SH-SY5Y (cell line): ENCODE results near the gene THRB.

Experiments
- GATA2 ChIP-seq: IDR thresholded peaks from 2 replicates; pipeline ENCODE4 v1.6.1; 2011; ENCODE audit warnings: mild to moderate bottlenecking, low read depth, low read length
- GATA3 ChIP-seq: IDR thresholded peaks from 2 replicates; pipeline ENCODE4 v1.6.1; 2011; ENCODE audit warnings: low read depth, mild to moderate bottlenecking, low read length, moderate library complexity

THRB gene

DNA sequence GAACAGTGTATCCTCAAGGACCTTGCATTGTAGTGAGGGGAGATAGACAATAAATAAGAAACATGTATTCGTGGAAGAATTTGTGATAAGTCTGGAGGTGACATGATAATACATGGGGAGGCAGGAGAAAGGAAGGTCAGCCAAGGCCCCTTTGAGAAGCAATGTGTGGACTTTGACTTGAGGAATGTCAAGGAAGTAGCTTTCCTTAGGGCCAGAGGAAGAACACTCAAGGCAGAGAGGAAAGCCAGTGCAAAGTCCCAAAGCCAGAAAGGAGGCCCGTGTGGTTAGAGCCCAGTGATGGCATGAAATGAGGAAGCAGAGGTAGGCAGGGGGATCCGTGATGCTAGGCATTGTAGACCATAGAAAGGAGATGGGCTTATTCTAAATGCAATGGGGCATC is 357.3 kb downstream of the THRB start:
- TF ChIP-seq GATA2 (no peak), GATA3 (no peak)

DNA sequence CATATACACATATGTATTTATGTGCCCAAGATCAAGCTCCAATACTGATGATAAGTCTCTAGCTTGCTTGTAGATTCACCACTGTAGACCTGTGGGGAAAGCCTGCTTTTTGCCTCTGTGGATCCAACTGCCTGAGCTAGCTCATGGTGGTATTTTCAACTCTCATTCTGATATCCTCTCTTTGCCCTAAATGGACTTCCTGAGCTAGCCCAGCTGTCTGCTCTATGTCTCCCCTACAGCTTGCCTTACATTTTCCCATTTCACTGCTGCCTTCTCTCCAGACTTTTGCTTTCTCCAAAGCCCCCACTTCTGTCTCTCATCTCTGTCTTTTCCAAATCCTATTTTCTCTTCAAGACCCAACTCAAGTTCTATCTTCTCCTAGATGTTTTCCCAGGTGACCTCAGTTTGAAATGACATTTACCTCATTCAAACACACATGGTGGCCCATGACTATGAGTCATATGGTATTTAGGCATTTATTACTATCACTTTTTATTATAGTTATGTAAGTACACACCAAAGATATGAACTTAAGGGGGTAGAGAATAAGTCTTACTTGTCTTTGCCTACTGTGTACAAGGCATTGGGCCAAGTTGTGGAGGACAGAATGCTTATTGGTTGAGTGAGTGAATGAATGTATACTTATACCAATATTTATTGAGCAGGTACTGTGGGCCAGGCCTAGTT is 357.9 kb downstream of the THRB start:
- no peak for TF ChIP-seq GATA3
- TF ChIP-seq GATA2 = no peak

DNA sequence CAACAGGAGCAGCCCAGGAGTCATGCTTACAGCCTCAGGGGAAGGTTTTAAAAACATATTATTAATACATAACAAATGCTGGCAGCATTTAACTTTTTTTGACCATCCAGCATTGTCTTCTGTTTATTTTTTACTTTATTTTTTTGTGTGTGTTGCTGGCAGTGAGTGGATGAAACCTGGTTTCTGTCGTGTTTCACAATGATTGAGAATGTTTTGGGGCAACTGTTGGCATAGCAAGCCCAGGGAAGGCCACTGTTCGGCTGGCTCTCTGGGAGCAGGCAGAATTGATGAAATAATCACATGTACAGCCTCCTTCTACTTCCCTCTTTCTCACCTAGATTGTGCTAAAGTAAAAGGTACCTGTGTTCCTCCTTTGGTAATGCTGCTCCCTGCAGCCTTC is 359.4 kb downstream of the THRB start:
- TF ChIP-seq GATA2 = no peak
- TF ChIP-seq GATA3 = no peak

DNA sequence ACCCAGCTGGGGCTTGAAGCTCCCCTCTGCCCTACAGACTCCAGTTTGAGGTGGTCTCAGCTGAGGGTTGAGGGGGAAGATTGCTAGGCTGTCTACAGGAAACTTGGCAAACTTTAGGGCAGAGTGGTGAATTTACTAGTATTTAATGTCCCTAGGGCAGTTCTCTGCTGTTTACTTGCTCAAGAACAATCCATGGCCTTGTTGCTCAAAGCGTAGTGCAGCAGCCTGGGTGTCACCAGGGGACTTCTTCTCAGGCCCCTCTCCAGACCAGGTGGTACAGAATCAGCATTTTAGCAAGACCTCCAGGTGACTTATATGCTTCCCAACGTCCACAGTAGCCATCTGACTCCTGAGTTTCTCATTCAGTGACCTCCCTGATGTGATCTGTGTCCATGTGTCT is 360.7 kb downstream of the THRB start:
- TF ChIP-seq GATA2 (no peak), GATA3 (no peak)

DNA sequence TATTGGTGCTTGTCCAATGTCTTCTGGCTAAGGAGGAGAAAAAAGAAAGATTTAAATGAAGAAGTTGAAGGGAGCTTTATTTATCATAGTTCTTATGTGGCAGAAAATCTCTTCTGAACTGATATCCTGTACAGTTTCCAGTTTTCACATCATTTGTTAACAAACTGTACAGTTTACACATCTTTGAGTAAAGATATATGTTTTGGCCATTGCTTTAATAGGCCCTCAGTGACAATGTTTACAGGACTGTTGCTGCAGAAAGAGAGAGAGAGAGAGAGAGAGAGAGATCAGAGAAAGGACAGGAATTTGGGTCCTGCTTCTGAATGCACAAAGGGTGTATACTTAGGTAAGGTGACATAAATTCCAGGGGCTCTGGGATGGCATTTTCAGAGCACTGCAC is 361.2 kb downstream of the THRB start:
- TF ChIP-seq GATA3 (no peak), GATA2 (no peak)

DNA sequence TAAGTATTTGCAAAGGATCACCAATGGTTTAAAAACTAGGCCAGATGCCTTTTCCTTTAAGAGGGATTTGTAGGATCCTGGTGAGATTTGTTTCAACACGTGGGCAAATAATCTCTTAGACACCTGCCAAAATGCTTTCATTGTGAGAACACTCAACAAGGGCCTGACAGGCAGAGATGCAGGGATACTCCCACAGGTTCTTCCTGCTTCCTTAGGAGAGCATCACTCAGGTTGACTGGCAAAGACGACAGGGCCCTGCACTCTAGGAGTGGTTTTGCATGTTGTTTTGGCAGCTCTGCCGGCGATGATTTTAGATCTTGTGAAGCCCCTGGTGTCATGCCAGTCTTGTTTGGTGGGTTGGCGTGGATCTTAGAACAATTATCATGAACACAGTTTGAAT is 365.1 kb downstream of the THRB start:
- no peak for TF ChIP-seq GATA2
- no peak for TF ChIP-seq GATA3

DNA sequence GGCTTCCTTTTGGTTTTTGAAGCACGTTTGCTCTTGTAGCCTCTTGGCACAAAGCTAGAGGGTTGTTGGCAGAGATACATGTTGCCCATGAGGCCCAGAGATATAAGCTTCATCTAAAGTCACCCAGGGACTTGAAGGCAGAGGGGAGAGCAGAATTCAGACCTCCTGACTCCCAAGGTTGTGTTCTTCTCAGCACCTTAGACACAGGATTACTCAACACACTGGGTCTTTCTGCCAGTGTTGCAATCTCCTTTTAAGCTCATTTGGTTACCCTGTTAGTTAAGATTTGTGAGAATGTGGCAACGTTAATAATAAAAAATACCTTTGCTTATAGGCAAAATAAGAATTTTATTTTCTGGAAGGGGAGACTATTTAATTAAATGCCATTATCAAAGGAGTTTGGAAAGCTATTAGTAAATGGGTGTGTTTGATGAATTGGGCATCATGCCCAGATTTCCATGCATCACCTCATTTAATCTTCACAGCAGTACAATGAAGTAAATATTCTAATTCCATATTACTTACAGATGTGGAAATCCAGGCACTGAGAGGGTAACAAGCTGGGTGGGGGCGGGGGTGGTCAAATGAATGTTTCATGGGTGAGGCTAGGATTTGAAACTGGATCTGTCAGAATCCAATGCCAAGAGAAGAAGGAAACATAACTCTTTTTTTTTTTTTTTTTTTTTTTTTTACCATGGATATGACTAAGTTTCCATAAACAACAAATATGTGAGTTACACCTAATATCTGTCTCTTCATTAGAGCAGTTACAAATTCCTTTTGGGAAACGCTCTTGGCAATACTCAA is 366.2 kb downstream of the THRB start:
- no peak for TF ChIP-seq GATA2
- no peak for TF ChIP-seq GATA3

DNA sequence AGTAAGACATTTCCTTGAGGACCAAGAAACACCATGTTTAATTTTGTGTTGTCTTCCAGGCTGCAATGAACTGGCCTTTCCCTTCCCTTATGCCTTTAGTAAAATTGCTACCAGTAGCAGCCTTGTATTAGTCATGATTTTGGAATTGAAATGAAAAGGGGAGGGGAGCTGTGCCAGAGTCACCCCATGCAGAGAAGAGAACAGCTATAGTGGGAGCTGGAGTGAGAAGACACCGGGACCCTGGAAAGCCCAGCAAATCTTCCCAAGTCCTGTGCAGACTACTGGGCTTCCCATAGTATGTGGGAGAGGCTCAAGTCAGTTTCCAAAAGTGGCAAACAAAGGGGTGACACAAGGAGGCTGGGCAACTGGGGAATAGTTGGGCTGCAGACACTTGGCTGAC is 371.1 kb downstream of the THRB start:
- TF ChIP-seq GATA2 = no peak
- no peak for TF ChIP-seq GATA3

DNA sequence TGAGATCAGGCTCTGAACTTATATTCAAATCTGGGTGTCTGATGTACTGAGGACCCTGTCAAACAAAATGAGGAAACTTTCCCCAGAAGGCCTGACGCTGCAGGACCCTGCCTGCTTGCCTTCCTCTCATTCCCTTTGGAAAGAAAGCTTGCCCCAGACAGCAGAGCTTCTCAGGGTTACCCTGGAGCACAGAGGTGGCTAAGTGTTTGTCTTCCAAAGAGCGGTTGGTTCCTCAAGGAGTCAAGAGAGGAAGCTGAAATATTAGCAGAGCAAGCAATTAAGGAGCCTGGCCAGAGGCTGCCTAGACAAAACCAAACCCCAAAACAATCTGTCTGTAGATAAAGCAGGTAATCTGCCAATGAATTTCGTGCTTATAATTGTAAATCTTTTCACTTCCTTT is 374.2 kb downstream of the THRB start:
- TF ChIP-seq GATA2 (no peak), GATA3 (no peak)

DNA sequence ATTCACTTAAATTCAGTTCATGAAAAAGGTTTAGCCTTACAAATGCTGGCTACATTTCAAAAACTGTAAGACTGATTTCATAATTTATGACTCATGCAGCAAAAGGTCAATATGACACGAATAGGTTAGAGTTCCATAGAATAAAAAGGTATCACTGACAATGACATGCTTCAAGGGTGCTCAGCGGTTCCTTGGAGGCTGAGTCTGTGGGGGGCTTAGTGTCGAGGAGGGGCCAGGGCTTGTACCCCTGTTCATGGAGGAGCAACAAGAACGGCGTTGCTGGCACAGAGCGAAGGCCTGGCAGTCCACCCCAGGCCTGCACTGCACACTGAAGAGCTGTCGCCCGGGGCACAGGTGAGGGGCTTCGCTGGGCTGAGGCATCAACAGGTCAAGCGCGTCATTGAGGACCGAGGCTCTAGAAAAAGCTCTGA is 375.3 kb downstream of the THRB start:
- TF ChIP-seq GATA3 (no peak), GATA2 (no peak)

DNA sequence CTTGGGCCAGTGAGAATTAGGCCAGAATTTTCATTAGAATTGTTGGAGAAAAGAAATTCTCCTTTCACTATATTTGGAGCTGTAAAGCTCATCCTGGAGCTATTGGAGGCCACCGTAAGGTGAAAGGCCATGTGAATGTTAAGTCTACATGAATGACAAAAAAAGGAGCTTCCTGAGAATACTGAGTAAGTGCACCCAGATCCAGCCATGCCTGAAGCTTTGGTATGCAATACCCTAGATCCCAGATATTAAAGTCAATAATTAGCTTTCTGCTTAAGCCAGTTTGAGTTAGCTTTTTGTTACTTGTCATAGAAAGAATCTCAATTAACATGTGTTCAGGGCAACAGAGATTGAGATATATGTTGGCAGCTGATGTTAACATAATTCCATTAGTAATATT is 377.1 kb downstream of the THRB start:
- TF ChIP-seq GATA3 (no peak), GATA2 (no peak)

DNA sequence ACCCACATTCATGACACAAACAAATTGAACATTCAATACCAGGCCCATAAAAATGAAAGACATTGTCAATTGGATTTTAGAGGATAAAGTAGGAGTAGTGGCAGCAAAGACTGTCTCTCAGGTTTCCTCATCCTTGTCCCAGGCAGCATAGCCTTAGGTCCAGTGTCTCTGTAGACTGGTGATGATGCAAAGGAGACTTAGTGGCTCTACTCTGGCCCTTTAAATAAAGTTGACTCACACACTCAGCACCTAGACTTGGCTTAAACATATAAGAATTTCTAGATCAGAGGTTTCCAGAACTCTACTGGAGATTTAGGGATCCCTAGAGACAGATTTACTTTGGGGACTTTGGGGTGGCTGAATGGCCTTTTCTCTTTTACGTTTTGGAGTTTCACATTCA is 382.9 kb downstream of the THRB start:
- TF ChIP-seq GATA3 (no peak), GATA2 (no peak)

DNA sequence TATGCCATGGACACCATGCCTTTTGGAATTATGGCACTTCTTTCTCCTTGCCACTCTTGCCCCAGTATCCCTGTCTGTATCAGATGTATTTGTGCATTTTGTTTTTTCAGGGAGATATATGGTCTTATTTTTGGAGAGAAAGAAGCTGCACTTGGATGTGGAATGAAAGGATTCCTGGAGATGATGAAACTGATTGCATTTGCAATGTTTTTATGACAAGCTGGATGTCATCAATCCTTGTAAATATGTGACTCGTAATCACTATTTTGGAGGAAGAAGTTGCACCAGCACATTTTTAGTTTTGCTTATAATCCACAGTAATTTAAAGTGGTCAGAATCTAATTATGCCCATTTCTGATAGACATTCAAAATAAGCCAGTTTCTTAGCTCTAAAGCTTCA is 384.6 kb downstream of the THRB start:
- TF ChIP-seq GATA2 (no peak), GATA3 (no peak)

DNA sequence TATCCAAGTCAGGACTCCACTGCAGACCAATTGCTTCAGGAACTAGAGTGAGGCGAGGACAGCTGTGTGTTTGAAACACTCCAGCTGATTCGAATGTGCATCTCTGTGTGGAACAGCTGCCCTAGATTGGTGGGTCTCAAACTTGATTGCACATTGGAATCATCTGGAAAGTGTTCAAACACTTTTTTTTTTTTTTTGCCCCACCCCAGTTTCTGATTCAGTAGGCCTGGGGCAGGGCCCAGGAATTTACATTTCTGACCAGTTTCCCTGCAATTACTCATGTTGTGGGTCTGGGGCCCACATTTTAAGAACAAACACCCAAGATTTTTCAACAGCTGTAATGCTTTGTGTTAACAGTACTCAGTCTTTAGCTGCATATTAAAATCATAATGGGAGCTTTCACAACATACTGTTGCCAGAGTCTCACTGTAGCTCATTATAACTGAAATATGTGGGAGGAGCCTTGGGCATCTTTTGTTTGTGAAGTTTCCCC is 392.9 kb downstream of the THRB start:
- TF ChIP-seq GATA3 = no peak
- TF ChIP-seq GATA2 = no peak

DNA sequence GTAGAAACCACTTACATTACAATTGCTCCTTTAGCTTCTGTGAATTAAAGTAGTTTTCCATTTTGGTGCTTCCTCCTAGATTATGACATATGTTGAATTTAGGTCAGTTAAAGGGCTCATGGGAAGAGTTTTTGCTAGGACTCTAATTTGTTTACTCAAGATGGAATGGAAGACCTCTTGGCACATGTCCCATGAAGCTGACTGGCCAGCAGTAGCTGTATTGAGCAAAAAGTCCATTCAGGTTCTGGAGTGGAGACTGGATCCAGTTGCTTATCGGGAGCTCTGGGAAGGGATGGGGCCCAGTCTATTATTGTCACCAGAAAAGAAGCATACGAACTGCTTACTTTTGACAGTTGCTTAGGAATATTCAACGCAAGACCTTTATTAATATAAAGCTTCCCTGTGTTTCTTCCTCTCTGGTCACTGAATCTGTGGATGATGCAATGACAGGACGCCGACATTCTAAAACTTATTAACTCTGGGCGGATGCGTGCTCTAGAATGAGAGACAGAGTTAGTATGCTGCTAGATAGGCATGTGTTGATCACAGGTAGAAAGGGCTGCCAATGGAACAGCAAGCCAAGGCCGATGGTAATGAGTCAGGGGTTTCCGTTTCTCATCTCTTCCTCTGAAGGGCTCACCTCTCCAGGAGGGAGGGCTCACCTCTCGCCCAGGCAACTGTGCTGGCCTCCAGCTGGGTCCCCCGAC is 393.8 kb downstream of the THRB start:
- no peak for TF ChIP-seq GATA3
- no peak for TF ChIP-seq GATA2
